RPMI7951 (cell line): Measurements from ENCODE around the gene TRDMT1. TPM values are rescaled to one million over a fixed set of nuclear protein-coding genes. Genes with fewer than 3 reads are reported as not detected.

Source experiments
- DNase-seq: peaks from one replicate; pipeline ENCODE4 v3.0.0-alpha.2; 2012; ENCODE audit warnings: low read depth
- total RNA-seq: library from RNA; depleted of rRNA; stranded (reverse); fragments of >200 nt; shearing (Covaris generic); gene quantifications from 2 replicates; pipeline ENCODE4 v1.2.3, GENCODE V29; 2014; rRNA removed

TRDMT1 gene
- total RNA-seq, 1 experiment from 2014 or later: 18.1 TPM

GRCh38 chr10:17098012-17098411 is 103.5 kb downstream of the TRDMT1 start:
- DNase-seq: no peak

Other genes with a start within 250 kb of the TRDMT1 start
- 0.98 and 2.9 TPM in 2 replicates for gene CUBN, start 71.9 kb downstream of the TRDMT1 start, total RNA-seq
- 11,641 and 12,249 TPM in 2 replicates for gene VIM, start 26.6 kb upstream of the TRDMT1 start, total RNA-seq